Activated CD8-positive, alpha-beta memory T cell treated with anti-CD3 and anti-CD28 coated beads for 36 hours (primary cell): ENCODE results near the gene IFNL4. TPM values are rescaled to one million over a fixed set of nuclear protein-coding genes. Genes with fewer than 3 reads are reported as not detected.
"Not testable (repeated sequence)": the region's sequence is repeated elsewhere in the genome, so short reads cannot be mapped to it uniquely, and the experiment has no call there.

ENCODE experiments used
- CTCF ChIA-PET: fragments of 350-600 bp; sonication (Branson Sonifier 250); formaldehyde crosslinking; loops from one replicate; lab custom pipeline; 2021; ENCODE audit warnings: antibody characterized with exemption; lab: Charles Lee
- POLR2A ChIA-PET: fragments of 350-600 bp; sonication (Branson Sonifier 250); formaldehyde crosslinking; loops from one replicate; lab custom pipeline; 2021; ENCODE audit warnings: antibody characterized with exemption; lab: Charles Lee
- total RNA-seq, 2 experiments: library from RNA; stranded (reverse); gene quantifications; one replicate each; pipeline ENCODE4 v1.2.3, GENCODE V29; 2021

The IFNL4 gene
- total RNA-seq, result under 1 TPM; 0.25 TPM

DNA sequence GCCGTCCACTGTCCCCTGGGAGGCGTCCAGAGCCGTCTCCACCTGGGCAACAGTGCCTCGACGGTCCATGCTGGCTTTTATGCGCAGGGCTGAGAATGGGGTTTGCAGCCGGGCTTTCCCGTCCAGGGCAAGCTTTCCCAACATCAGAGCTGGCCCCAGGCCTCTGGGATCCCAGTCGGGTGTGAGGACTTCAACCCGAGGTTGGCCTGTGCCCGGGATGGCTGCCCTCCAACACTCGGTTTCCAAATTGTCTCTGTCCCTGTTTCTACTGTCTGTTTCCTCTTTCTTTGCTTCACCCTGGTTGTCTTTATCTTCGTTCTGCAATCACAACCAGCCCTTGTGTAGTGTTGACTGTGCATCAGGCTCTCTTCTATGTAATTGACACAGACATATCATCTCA, at the start of gene IFNL4:
Gene IFNL4, minus strand, starts transcription at position 51 of the 400 bp plus-strand sequence.
- CTCF ChIA-PET, result no interaction called here
- POLR2A ChIA-PET, result no interaction called here

DNA sequence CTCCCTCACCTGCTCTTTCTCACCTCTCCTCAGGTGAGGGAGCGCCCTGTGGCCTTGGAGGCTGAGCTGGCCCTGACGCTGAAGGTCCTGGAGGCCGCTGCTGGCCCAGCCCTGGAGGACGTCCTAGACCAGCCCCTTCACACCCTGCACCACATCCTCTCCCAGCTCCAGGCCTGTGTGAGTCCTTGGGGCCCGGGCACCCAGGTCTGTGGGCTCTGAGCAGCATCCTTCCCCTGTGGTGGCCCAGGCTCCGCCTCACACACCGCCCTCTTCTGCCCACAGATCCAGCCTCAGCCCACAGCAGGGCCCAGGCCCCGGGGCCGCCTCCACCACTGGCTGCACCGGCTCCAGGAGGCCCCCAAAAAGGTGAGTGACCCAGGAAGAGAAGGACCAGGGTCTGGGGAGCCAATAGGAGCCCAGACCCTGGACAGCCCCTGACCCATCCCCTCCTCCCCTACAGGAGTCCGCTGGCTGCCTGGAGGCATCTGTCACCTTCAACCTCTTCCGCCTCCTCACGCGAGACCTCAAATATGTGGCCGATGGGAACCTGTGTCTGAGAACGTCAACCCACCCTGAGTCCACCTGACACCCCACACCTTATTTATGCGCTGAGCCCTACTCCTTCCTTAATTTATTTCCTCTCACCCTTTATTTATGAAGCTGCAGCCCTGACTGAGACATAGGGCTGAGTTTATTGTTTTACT, 49.4 kb upstream of the IFNL4 start:
- ChIA-PET POLR2A (interaction anchor here (1.1 kb wide), 1 partner anchor 103 kb away, joined by 5 read pairs; no protein-coding TSS in a partner anchor), CTCF (interaction anchor here (0.6 to 1.2 kb wide), 2 partner anchors 64 to 968 kb away, joined by 3 read pairs; no protein-coding TSS in a partner anchor)

DNA sequence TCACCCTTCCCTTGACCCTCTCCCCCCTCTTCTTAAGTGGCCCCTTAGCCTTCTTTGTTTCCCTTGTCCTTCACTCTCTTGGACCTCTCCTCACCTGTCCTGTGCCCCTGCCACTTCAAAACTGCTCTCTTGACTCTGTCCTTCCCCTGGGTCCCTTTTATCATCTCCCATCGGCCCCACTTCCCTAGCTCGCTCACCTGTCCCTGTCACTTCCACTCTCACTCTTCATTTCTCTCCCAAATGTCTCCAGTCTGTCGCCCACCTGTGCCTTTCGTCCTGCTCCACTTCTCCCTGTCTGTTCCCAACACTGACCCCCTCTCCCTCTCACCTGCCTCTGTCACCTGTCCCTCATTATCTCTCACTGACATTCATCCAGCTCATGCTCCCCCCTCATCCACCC, 48.2 kb upstream of the IFNL4 start:
- ChIA-PET POLR2A (interaction anchor here (0.6 kb wide), 1 partner anchor 82 kb away, joined by 5 read pairs; no protein-coding TSS in a partner anchor), CTCF (no interaction called here)

DNA sequence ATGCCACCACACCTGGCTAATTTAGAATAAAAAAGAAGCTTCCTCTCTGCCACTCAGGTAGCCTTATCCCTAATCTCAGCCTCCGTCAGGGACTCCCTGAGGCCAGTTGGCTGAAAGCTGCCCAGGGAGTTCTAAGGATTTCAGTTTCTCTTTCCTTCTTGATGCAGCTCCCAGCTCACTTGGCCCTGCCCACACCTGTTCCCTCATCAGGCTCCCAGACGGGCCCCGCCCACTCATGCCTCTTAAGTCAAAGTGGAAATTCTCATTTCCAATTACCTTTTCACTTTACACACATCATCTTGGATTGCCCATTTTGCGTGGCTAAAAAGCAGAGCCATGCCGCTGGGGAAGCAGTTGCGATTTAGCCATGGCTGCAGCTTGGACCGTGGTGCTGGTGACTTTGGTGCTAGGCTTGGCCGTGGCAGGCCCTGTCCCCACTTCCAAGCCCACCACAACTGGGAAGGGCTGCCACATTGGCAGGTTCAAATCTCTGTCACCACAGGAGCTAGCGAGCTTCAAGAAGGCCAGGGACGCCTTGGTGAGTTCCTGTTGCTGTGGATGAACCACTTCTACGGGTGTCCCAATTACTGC, 47.5 kb upstream of the IFNL4 start, which contains the start of gene IFNL1:
Gene IFNL1, plus strand, starts transcription at position 353 of the 591 bp plus-strand sequence. Its CDS starts 15 bp downstream, at position 368.
- POLR2A ChIA-PET, result no interaction called here
- CTCF ChIA-PET, result no interaction called here

DNA sequence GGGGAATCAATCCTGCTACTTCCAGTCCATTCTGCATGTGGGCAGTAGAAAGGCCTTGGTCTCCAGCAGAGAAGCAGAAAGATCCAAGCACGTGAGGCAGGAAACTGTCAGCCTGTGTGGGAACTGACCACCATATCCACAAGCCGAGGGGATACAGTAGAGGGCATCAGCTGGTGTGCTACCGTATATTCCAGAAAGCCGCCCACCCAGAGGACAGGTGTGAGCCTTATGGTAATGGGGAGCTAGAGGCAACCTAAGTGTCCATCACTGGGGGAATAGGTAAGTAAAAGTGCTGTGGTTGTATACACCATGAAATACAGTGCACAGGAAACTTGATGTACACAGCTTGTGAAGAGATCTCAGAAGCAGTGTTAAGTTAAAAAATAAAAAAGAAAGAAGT, 44.7 kb upstream of the IFNL4 start:
- POLR2A ChIA-PET, result no interaction called here
- CTCF ChIA-PET, result no interaction called here

DNA sequence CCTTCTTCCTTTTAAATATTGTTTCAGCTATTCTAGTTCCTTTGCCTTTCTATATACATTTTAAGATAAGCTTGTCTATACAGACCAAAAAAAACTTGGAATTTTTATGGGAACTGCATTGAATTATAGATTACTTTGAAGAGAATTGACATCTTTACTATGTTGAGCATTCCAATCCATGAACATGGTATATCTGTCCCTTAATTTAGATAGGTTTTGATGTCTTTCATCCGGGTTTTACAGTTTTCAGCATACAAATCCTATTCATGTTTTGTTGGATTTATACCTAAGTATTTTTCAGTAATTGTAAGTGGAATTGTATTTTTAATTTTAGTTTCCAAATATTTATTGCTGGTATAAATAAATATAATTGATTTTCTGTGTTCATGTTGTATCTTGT, 35.4 kb upstream of the IFNL4 start:
- CTCF ChIA-PET, result no interaction called here
- POLR2A ChIA-PET, result no interaction called here

DNA sequence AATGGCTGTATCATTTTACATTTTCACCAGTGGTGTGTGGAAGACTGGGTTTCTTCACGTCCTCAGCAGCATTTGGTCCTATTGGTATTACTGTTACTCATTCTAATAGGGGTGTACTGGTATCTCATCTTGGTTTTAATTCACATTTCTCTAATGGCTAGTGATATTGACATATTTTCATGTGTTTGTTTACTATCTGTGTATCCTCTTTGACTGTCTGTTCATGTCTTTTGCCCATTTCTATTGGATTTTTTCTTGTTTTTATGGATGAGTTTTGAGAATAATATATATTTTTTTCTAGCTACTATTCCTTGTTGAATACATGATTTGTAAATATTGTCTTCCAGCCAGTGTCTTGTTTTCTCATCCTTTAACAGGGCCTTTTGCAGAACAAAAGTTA, 33.4 kb upstream of the IFNL4 start:
- ChIA-PET CTCF (no interaction called here), POLR2A (no interaction called here)

DNA sequence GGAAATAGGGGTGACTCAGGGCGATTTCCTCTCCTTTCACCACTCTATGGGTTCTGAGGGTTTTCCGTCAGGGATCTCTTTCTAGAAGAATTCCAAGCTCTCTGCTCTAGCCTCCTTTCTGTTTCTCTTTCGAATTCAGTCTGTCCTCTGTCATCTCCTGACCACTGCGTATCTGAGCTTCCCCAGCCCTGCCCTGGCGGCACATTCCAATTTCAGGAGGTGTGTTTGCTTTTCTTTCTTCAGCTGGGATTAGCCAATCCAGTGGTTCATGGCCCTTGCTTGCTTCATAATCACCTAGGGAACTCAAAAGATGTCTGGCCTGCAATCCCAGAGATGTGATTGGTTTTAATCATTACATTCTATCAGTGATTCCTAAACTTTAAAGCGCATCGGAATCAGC, 28.9 kb upstream of the IFNL4 start:
- CTCF ChIA-PET, result no interaction called here

DNA sequence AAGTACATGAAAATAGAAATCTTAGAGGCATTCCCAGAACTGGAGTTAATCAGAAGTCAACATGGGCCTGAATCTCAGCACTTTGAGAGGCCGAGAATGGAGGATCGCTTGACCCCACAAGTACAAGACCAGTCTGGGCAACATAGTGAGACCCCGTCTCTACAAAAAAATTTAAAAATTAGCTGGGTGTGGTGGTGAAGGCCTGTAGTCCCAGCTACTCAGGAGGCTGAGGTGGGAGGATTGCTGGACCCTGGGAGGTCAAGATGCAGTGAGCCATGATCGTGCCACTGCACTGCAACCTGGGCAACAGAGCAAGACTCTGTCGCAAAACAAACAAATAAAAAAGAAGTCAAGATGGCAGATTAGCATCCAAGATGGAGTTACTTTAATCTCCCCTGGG, 28.1 kb upstream of the IFNL4 start:
- POLR2A ChIA-PET, result no interaction called here
- CTCF ChIA-PET, result no interaction called here

More for the DNA sequence above, 28.9 kb upstream of the IFNL4 start:
- POLR2A ChIA-PET, result no interaction called here

DNA sequence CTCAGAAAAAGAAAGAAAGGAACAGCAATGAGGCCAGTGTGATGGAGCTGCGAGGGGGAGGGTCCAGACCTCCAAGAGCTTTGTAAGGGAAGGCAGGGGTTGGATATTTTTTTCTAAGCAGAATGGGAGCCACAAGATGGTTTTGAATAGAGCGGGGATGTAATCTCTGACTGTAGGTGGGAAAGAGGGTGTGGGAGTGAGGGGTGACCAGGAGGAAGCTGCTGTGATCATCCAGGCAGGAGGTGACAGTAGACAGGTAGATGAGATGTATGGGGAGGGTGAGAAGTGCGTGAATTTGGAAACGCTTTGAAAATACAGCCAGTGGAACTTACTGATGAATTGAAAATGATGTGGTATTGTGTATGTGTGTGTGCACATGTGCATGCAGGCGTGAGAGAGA, 26.9 kb upstream of the IFNL4 start:
- POLR2A ChIA-PET, result no interaction called here
- CTCF ChIA-PET, result no interaction called here

DNA sequence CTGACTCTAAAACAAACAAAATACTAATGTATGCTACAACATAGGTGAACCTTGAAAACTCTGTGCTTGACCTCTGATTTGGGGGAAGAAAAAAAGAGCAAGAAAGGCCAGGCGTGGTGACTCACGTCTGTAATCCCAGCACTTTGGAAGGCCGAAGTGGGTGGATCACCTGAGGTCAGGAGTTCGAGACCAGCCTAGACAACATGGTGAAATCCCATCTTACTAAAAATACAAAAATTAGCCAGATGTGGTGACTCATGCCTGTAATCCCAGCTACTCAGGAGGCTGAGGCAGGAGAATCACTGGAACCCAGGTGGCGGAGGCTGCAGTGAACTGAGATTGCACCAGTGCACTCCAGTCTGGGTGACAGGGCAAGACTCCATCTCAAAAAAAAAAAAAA, 25.2 kb upstream of the IFNL4 start:
- POLR2A ChIA-PET, result interaction anchor here (0.7 kb wide), 1 partner anchor 61 kb away, joined by 11 read pairs; no protein-coding TSS in a partner anchor
- CTCF ChIA-PET, result not testable (repeated sequence)

DNA sequence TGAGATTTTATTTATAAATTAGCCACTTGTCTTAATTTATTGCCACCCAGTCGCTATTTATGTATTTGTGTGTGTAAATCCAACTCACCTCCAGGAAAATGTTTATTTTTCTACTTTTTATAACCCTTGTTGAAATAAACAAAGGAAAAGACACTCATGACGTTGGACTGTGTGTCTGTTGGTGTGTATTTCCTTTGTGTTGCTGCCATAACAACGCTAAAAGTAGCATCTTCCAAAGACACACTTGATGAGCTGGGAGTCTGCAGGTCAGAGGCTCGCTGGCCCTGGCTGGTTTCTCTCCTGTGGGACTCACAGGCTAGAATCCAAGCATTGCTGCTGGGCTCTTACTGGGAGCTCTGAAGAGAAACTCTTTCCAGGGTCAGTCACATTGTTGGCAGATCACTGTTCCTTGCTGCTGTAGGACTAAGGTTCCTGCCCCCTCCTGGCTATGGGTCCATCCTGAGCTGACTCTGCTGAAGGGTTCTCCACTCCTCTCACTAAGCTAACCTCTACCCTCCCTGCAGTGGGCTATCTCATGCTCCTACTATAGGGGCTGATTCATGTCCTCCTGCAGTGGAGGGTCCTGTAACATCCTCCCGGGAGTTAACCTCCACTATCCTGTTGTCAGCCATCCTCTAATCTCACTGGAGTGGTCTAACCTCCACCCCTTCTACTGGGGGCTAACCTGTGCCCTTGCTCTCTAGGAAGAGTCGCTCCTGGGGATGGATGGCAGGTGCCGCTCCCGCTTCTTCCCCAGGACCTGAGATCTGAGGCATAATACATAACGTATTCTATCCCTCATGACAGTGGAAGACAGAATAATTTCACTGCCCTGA, 21.6 kb upstream of the IFNL4 start:
- POLR2A ChIA-PET, result no interaction called here
- CTCF ChIA-PET, result no interaction called here

DNA sequence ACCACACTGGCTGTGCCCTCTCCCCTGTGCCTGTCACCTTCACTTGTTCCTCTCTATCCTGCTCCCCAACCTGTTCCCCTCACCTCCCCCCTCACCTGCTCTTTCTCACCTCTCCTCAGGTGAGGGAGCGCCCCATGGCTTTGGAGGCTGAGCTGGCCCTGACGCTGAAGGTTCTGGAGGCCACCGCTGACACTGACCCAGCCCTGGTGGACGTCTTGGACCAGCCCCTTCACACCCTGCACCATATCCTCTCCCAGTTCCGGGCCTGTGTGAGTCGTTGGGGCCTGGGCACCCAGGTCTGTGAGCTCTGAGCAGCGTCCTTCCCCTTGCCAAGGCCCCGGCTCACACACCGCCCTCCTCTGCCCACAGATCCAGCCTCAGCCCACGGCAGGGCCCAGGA, 20.7 kb upstream of the IFNL4 start:
- CTCF ChIA-PET, POLR2A ChIA-PET: not testable (repeated sequence)

DNA sequence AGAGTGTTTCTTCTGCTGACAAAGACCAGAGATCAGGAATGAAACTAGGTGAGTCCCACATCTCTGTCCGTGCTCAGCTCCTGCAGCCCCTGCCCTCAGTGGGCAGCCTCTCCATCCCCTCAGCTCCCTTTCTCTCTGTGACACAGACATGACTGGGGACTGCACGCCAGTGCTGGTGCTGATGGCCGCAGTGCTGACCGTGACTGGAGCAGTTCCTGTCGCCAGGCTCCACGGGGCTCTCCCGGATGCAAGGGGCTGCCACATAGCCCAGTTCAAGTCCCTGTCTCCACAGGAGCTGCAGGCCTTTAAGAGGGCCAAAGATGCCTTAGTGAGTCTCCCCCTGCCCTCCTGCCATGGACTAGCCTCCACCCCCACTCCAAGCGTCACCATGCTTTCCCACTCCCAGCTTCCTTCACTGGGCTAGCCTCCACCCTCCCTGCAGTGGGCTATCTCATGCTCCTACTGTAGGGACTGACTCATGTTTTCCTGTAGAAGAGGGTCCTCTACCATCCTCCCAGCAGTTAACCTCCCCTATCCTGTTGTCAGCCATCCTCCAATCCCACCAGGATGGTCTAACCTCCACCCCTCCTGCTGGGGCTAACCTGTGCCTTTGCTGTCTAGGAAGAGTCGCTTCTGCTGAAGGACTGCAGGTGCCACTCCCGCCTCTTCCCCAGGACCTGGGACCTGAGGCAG, 20.0 kb upstream of the IFNL4 start:
- CTCF ChIA-PET, POLR2A ChIA-PET: not testable (repeated sequence)

DNA sequence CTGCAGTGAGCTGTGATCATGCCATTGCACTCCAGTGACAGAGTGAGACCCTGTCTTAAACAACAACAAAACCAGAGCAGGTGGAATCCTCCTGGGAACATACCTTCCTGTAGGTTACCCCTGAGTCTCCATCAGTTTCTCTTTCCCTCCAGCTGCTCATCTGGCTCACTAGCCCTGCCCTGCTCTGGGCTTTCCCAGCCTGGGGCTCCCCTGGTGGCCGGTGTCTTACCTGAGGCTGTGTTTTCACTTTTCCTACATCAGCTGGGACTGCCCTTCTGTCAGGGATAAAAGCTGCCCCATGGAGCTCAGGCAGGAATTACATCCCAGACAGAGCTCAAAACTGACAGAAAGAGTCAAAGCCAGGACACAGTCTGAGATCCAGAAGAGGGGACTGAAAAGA, 19.4 kb upstream of the IFNL4 start, which contains the start of gene IFNL2:
Gene IFNL2, plus strand, starts transcription at position 312 of the 400 bp plus-strand sequence. CDS start 173 bp downstream, outside the sequence.
- POLR2A ChIA-PET, CTCF ChIA-PET: not testable (repeated sequence)

DNA sequence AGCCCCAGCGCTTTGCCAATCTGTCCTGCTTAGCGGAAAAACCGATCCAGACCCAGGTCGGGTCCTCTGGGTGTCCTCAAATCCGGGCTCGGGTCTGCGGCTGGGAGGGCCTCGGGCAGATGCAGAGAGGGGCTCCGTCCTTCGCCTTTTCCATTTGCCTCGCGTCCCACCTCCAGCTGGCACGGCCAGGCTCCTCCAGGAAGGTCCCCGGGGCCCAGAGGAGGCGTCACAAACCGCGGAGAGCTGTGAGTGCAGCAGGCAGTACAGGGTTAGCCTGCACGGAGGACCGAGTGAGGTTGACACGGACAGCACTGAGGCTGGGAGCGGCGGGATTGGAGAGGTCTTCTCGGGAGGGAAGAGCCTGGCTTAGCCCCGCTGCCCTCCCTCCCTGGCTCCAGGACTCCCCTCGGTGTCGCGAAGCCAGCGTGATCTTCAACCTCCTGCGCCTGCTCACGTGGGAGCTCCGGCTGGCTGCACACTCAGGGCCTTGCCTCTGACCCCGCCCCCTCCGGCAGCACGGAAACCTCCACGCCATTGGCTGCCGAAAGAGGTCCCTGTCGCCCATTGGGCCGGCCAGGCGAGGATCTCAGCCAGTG, 16.8 kb upstream of the IFNL4 start:
- ChIA-PET POLR2A (no interaction called here), CTCF (interaction anchor here (0.6 kb wide), 1 partner anchor 144 kb away, joined by 3 read pairs; no protein-coding TSS in a partner anchor)

DNA sequence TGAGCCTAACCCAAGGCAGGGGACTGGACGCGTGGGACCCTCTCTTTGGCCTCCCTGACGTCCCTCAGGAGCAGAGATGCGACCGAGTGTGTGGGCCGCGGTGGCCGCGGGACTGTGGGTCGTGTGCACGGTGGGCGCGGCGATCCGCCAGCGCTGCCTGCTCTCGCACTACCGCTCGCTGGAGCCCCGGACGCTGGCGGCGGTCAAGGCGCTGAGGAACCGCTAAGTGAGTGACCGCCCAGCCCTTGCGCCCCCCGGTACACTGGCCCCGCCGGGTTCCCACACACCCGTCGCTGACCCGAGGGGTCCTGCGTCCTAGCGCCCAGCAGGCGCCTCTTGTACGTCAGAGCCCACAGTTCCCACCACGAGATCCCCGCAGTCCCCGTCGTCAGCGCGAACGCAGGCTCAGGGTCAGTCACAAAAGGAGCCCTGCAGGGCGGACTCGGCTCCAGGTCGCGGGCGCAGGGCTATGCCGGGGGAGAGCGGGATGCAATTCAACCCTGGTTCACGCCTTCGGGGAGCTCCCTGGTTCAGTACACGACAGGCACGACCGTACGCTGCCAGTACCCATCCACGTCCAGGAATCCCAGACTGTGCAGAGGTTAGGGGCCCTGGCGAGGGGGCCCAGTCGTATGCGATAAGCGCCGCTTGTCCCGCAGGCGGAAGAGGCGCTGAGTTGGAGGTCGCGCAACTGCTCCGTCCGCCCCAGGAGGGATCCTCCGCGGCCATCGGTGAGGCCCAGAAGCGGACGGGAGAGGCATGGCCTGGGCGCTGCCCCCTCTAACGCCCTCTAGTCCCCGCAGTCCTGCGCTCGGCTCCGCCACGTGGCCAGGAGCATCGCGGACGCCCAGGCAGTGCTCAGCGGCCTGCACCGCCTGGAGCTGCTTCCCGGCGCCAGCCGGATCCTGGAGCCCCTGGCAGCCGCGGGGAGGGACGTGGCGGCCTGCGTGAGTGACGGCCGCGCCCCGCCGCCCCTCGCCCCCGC, 15.9 kb upstream of the IFNL4 start:
- ChIA-PET POLR2A (no interaction called here), CTCF (interaction anchor here (0.6 kb wide), 1 partner anchor 143 kb away, joined by 3 read pairs; no protein-coding TSS in a partner anchor)

DNA sequence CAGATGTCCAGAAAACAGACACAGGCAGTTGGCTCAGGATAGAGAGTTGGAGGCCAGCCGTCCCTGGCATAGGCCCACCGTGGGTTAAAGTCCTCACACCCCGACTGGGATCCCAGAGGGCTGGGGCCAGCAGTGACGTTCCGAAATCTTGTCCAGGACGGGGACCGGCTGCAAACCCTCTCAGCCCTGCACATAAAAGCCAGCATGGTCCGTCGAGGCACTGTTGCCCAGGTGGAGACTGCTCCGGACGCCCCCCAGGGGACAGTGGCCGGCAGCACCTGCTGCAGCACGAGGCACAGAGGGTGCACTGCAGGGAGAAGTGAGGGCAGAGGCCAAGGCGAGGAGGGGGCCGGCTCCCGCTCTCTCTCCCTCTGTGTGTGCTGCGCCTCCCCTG, 15.3 kb upstream of the IFNL4 start:
- POLR2A ChIA-PET, result no interaction called here
- CTCF ChIA-PET, result no interaction called here
